OCI-LY7 (cell line): Measurements from ENCODE around the gene PTGES3.

Source experiments
- EZH2phosphoT487 ChIP-seq: fragments of 200-600 bp; sonication (generic); IDR thresholded peaks from 2 replicates; pipeline ENCODE4 v1.6.1; 2018; ENCODE audit warnings: low read depth, borderline replicate concordance, mild to moderate bottlenecking, mixed run types, antibody characterized with exemption, low read length, moderate library complexity, mixed read lengths
- TF ChIP-seq, protein P1 (sequence below): fragments of 200-600 bp; sonication (generic); conservative IDR thresholded peaks from 2 replicates; pipeline ENCODE4 v1.5.1; 2014; ENCODE audit warnings: mild to moderate bottlenecking, antibody characterized with exemption, low read length, moderate library complexity, mixed read lengths

- TF ChIP-seq, protein P1, sequence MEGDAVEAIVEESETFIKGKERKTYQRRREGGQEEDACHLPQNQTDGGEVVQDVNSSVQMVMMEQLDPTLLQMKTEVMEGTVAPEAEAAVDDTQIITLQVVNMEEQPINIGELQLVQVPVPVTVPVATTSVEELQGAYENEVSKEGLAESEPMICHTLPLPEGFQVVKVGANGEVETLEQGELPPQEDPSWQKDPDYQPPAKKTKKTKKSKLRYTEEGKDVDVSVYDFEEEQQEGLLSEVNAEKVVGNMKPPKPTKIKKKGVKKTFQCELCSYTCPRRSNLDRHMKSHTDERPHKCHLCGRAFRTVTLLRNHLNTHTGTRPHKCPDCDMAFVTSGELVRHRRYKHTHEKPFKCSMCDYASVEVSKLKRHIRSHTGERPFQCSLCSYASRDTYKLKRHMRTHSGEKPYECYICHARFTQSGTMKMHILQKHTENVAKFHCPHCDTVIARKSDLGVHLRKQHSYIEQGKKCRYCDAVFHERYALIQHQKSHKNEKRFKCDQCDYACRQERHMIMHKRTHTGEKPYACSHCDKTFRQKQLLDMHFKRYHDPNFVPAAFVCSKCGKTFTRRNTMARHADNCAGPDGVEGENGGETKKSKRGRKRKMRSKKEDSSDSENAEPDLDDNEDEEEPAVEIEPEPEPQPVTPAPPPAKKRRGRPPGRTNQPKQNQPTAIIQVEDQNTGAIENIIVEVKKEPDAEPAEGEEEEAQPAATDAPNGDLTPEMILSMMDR, result no peak
- no peak for TF ChIP-seq EZH2phosphoT487
Measured at GRCh38 chr12:56684745-56685359, 3.2 kb downstream of the PTGES3 start.
